Measurements from ENCODE around the gene SDCCAG8. TPM values are rescaled to one million over a fixed set of nuclear protein-coding genes. Genes with fewer than 3 reads are reported as not detected.

The SDCCAG8 gene
- total RNA-seq, 1 experiment from 2014 or later = 10.0 TPM

- H3K9me3 ChIP-seq (ENCODE audit: control insufficient read depth, low read depth, low read length) = no peaks in the 10 kb centered on the region
- WGBS (ENCODE audit: extremely low coverage, insufficient read length, low lambda C conversion rate) = no CpG with 5 or more reads among the region's 12 CpGs
- H2BK15ac ChIP-seq (ENCODE audit: low read depth, low read length) = no peak overlapping the region
- H3K23me2 ChIP-seq (ENCODE audit: insufficient read length, low read depth, low read length, poor library complexity, severe bottlenecking) = no peaks in the 10 kb centered on the region
- Mint-ChIP-seq H3K27ac (peak overlapping the region in 1 of 3 experiments; percentile 62; a peak in 3 of 7 replicates), H3K36me3 (ENCODE audit: insufficient read depth in 1 of 3, low read depth in 3 of 3) (no peaks in the 10 kb centered on the region), H3K27me3 (ENCODE audit: low read depth) (no peaks in the 10 kb centered on the region; the same call in 1 of the 2 replicates), H3K9me3 (no peaks in the 10 kb centered on the region; a peak in 1 of 5 replicates), H3K4me3 (no peak overlapping the region; a peak in 1 of 5 replicates), H3K4me1 (peaks cover 53 to 61% of the 10 kb centered on the region in 2 experiments)
- no peak overlapping the region for H2AK5ac ChIP-seq (ENCODE audit: insufficient read length, low read length)
- H3T11ph ChIP-seq (ENCODE audit: low read length) = no peak overlapping the region
- TF ChIP-seq, protein P1, sequence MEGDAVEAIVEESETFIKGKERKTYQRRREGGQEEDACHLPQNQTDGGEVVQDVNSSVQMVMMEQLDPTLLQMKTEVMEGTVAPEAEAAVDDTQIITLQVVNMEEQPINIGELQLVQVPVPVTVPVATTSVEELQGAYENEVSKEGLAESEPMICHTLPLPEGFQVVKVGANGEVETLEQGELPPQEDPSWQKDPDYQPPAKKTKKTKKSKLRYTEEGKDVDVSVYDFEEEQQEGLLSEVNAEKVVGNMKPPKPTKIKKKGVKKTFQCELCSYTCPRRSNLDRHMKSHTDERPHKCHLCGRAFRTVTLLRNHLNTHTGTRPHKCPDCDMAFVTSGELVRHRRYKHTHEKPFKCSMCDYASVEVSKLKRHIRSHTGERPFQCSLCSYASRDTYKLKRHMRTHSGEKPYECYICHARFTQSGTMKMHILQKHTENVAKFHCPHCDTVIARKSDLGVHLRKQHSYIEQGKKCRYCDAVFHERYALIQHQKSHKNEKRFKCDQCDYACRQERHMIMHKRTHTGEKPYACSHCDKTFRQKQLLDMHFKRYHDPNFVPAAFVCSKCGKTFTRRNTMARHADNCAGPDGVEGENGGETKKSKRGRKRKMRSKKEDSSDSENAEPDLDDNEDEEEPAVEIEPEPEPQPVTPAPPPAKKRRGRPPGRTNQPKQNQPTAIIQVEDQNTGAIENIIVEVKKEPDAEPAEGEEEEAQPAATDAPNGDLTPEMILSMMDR (conservative IDR thresholded peaks at IDR 0.05) = no peak
- H3K27me3 ChIP-seq (ENCODE audit: insufficient read depth, low read length) = no peaks in the 10 kb centered on the region
- H4K8ac ChIP-seq (replicated peaks; ENCODE audit: insufficient read length, low read depth, low read length) = no peak overlapping the region
- no peaks in the 10 kb centered on the region for H3K79me2 ChIP-seq (ENCODE audit: insufficient read depth, low read length)
- no peak overlapping the region for H4K91ac ChIP-seq (ENCODE audit: insufficient read length, low read depth, low read length)
- no peak overlapping the region for H3K14ac ChIP-seq (ENCODE audit: insufficient read depth, low read length)
- no peaks in the 10 kb centered on the region for H4K20me1 ChIP-seq (ENCODE audit: control insufficient read depth, insufficient read depth, insufficient read length)
- H3K4ac ChIP-seq (ENCODE audit: low read depth, low read length) = no peak overlapping the region
- no peak overlapping the region for H2BK20ac ChIP-seq (ENCODE audit: low read depth, low read length, poor library complexity, severe bottlenecking)
- H2AFZ ChIP-seq (ENCODE audit: low read length) = no peak overlapping the region
- peak; percentile 10 for DNase-seq
- H3K56ac ChIP-seq (ENCODE audit: insufficient read length, low read depth, low read length) = no peak overlapping the region
- H3K79me1 ChIP-seq (ENCODE audit: insufficient read depth, low read depth, low read length, poor library complexity, severe bottlenecking) = no peaks in the 10 kb centered on the region
- H2BK5ac ChIP-seq (ENCODE audit: insufficient read length, low read length) = no peak overlapping the region
- H3K9ac ChIP-seq (ENCODE audit: extremely low read depth, insufficient read length, low read length) = no peak overlapping the region
- H4K5ac ChIP-seq (ENCODE audit: insufficient read length, low read depth, low read length) = no peak overlapping the region
- H3K23ac ChIP-seq (ENCODE audit: insufficient read length, low read depth, low read length) = no peak overlapping the region
- no peak overlapping the region for H3K4me2 ChIP-seq (ENCODE audit: insufficient read depth, insufficient read length, low read length)
- H3K4me1 ChIP-seq (ENCODE audit: insufficient read depth, low read length) = peaks cover 5% of the 10 kb centered on the region; the same call in 1 of the 2 replicates
- H3K18ac ChIP-seq (ENCODE audit: insufficient read length, low read depth, low read length) = no peak overlapping the region
- no peak overlapping the region for H2BK12ac ChIP-seq (ENCODE audit: insufficient read length, low read depth, low read length)
- no peak overlapping the region for H2BK120ac ChIP-seq (ENCODE audit: low read depth, low read length, poor library complexity, severe bottlenecking)
- H3K27ac ChIP-seq (ENCODE audit: insufficient read length, low read depth, low read length) = no peak overlapping the region
These were observed 217.6 kb downstream of the SDCCAG8 start for GRCh38 chr1:243473227-243474135.
